ENCODE data around the gene REX1BD. TPM values are rescaled to one million over a fixed set of nuclear protein-coding genes. Genes with fewer than 3 reads are reported as not detected.

REX1BD gene
- total and polyA plus RNA-seq, 2 of the 4 experiments (the other 2 are of a cell fraction), result 14.2 to 44.6 TPM

DNA sequence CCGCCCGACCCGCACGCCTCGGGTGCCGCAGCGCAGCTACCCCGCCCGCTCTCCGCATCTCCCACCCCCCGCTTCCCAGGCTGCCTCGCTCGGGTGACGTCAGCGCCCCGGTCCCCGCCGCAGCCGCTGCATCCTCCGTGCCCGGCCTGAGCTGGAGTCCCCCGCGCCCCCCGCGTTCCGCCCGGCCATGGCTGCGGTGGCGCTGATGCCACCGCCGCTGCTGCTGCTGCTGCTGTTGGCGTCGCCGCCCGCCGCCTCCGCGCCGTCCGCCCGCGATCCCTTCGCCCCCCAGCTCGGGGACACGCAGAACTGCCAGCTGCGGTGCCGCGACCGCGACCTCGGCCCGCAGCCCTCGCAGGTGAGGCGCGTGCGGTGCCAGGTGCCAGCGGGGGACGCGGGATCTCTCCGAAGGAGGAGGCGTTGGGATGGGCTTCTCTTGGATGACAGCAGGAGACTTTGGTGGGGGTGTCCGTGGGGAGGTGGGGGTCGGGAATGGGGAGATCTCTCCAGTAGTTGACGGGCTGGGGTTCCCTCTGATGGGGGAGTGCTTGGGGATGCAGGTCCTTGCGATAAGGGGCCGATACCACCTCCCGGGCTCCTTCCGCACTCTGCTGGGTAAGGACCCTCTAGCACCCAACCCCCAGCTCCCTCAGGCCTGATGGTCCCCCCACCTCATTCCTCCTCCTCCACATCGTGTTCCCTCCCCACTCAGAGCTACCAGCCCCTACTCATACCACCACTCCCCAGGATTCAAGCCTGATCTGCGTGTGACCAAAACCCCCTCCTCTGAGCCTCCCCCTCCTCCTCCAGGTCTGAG is 24.4 kb downstream of the REX1BD start, which contains the start of gene TMEM59L (continued):
- TF ChIP-seq MAZ (IDR thresholded peaks at IDR 0.05; ENCODE audit: borderline replicate concordance, low read depth, low read length) (no peak), BHLHE40 (IDR thresholded peaks at IDR 0.05; ENCODE audit: low read depth, low read length) (no peak)

DNA sequence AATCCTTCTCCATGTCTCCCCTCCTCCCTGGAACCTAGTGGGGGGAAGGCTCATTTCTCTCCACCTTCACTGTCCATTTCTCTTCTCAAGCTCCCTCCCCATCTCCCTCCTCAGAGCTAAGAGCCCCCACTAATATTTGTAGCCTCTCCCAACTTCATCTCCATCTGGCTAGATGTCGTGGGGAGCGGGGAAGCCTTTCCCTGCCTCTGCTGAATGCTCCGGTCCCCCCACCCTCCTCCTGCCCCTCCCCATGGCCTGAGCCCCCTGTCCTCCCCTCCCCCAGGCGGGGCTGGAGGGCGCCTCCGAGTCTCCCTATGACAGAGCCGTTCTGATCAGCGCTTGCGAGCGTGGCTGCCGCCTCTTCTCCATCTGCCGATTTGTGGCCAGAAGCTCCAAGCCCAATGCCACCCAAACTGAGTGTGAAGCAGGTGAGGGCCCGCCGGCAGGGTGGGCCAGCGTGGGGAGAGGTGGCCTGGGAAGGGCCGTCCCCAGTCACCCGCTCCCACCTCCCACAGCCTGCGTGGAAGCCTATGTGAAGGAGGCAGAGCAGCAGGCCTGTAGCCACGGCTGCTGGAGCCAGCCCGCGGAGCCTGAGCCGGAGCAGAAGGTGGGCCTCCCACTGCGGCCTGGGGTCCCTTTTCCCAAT is 25.1 kb downstream of the REX1BD start:
- no peak overlapping the region for H4K91ac ChIP-seq (ENCODE audit: insufficient read depth, low read depth, low read length)
- no peaks in the 10 kb centered on the region; the same call in 1 of the 2 replicates for H4K20me1 ChIP-seq (ENCODE audit: insufficient read depth, low read length)
- H4K8ac ChIP-seq (ENCODE audit: low read depth in 2 of 2, low read length in 2 of 2), result no peak overlapping the region
- no peak overlapping the region for H2BK120ac ChIP-seq (ENCODE audit: low read depth, low read length)
- H3K56ac ChIP-seq (ENCODE audit: extremely low read depth, insufficient read depth, low read length), result no peak overlapping the region
- no peaks in the 10 kb centered on the region for H3K9me1 ChIP-seq (ENCODE audit: insufficient read depth, low read length)
- no peak overlapping the region for H2BK20ac ChIP-seq (ENCODE audit: low read depth, low read length)
- in situ Hi-C loops (cut with MboI; ENCODE audit: low sequenced_read_pairs), result no loop called here
- no TSS peak for BruUV-seq (replicated peaks)
- intact Hi-C loops (cut with micrococcal nuclease), result no loop called here
- no peak overlapping the region for H3K27ac ChIP-seq (ENCODE audit: insufficient read depth, low read length)
- no peak overlapping the region for H3K9ac ChIP-seq (ENCODE audit: low read depth, low read length)
- peaks cover 7% of the 10 kb centered on the region; the same call in 1 of the 2 replicates for H3K4me1 ChIP-seq (ENCODE audit: control insufficient read depth, insufficient read depth, low read length)
- H3K4me3 ChIP-seq (ENCODE audit: insufficient read depth, low read depth, low read length), result no peak overlapping the region
- no peak for TF ChIP-seq FOS (IDR thresholded peaks at IDR 0.05; ENCODE audit: low read depth, low read length)
- TF ChIP-seq MAFK (IDR thresholded peaks at IDR 0.05; ENCODE audit: low read depth, low read length), result no peak
- TF ChIP-seq MXI1 (IDR thresholded peaks at IDR 0.05; ENCODE audit: borderline replicate concordance, low read depth, low read length), result no peak
- TF ChIP-seq MAZ (IDR thresholded peaks at IDR 0.05; ENCODE audit: borderline replicate concordance, low read depth, low read length), result no peak
- no peak for TF ChIP-seq NFE2L2 (IDR thresholded peaks at IDR 0.05; ENCODE audit: low read depth, low read length)
- no peak for TF ChIP-seq CEBPB (IDR thresholded peaks at IDR 0.05; ENCODE audit: low read depth, low read length)
- no peak for TF ChIP-seq RCOR1 (IDR thresholded peaks at IDR 0.05; ENCODE audit: insufficient replicate concordance, low read length)
- no peak for TF ChIP-seq RFX5 (IDR thresholded peaks at IDR 0.05; ENCODE audit: low read depth, low read length)
- ChIA-PET CTCF (no interaction called here), POLR2A (ENCODE audit: unreplicated experiment) (no interaction called here)
- H3K4me2 ChIP-seq (ENCODE audit: low read depth, low read length), result peak overlapping the region; percentile 91; the same call in 1 of the 2 replicates
- no peak overlapping the region for H3K23ac ChIP-seq (ENCODE audit: low read depth, low read length)
- no peak overlapping the region for H2BK5ac ChIP-seq (ENCODE audit: low read depth, low read length, poor library complexity, severe bottlenecking)
- H3K9me3 ChIP-seq (ENCODE audit: control insufficient read depth, insufficient read depth, low read length), result peaks cover 4% of the 10 kb centered on the region; the same call in 1 of the 2 replicates
- H2AK5ac ChIP-seq (ENCODE audit: low read depth, low read length), result no peak overlapping the region
- no peak overlapping the region for H4K5ac ChIP-seq (ENCODE audit: low read depth, low read length)
- H2AFZ ChIP-seq (replicated peaks; ENCODE audit: low read length, poor library complexity), result no peak overlapping the region
- no peak overlapping the region for H3K14ac ChIP-seq (replicated peaks; ENCODE audit: low read depth, low read length)
- DNase-seq (no peak), ATAC-seq (ENCODE audit: low read depth) (no peak)
- no peak overlapping the region for H2BK15ac ChIP-seq (ENCODE audit: low read depth, low read length)
- no peak overlapping the region for H3K18ac ChIP-seq (ENCODE audit: low read depth, low read length)
- H3K4ac ChIP-seq (ENCODE audit: low read depth, low read length), result no peak overlapping the region
- no peaks in the 10 kb centered on the region for H3K79me1 ChIP-seq (ENCODE audit: low read depth in 1 of 2, low read length in 2 of 2)
- peaks cover 50% of the 10 kb centered on the region for H3K27me3 ChIP-seq (ENCODE audit: control insufficient read depth, insufficient read depth, low read length)
- 40% methylated on average over 8 of the region's 23 CpGs; no CpG with 5 or more reads in 1 of the 2 experiments for WGBS, 2 experiments (ENCODE audit: extremely low coverage in 2 of 2, insufficient read length in 1 of 2)
- H3K36me3 ChIP-seq (ENCODE audit: control insufficient read depth, insufficient read depth, low read length), result no peaks in the 10 kb centered on the region
- H2AK9ac ChIP-seq (replicated peaks; ENCODE audit: low read depth, low read length, poor library complexity), result no peak overlapping the region
- dilution Hi-C loops (cut with HindIII; ENCODE audit: low sequenced_read_pairs, unreplicated experiment), result no loop called here

Measured in IMR-90 (cell line).